Measurements from ENCODE around the gene DEPDC4.
A peak's percentile ranks its signal among the peaks of the same experiment; 100 is the strongest.
"Not testable (repeated sequence)": the region's sequence is repeated elsewhere in the genome, so short reads cannot be mapped to it uniquely, and the experiment has no call there.

The DEPDC4 gene

DNA sequence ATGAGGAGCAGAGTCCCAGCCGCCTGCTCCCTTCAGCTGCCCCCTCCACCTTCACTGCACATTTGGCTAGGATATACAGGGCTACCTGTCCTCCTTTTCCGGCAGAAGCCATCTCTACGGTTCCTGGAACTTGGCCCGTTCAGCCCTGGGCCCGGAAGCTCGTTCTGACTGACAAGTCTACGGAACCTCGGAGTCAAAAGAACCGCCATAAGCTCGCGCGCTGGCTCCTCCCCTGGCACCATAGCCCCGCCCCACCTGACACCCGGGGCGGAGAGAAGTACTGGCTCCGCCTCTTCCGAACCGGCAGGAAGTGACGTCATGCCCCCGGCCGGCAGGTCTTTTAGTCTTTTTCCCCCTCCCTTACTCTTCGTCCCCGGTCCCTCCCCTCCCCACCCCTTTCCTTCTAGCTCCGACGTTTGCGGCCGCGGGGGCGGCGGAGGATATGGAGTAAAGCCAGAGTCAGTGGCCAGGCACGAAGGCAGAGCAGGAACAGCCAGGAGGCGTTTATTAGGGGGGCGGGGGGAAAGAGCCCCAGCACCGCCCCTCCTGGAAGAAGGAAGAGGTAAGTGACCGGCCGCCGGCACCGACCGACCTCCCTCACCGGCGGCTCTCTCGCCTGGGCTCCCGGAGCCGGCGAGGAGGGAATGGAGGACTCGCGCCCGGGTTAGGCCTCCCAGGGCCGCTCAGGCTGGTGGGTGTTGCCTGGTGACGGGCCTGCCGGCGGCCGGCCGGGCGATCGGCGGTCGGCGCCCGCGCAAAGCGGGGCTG is at the start of gene DEPDC4, which contains the start of gene SCYL2:
DEPDC4 (minus strand) TSS at position 245 of the 768 bp plus-strand sequence; CDS start at position 242, 3 bp downstream.
SCYL2 (plus strand) TSS at position 343 of the 768 bp plus-strand sequence. CDS start 15,794 bp downstream, outside the sequence.
- 0 out of 2 replicates have a peak, but pooled peaks cover 10% of the 10 kb centered on the region for H3K4me1 ChIP-seq (ENCODE audit: insufficient read depth, low read length)
- no peaks in the 10 kb centered on the region for H3K9me3 ChIP-seq (ENCODE audit: control insufficient read depth, insufficient read depth, low read length)
- H3K36me3 ChIP-seq (ENCODE audit: insufficient read depth, low read length), result no peaks in the 10 kb centered on the region
- H3K9ac ChIP-seq (ENCODE audit: low read depth, low read length), result peak within 1 kb of the TSS; percentile 77

DNA sequence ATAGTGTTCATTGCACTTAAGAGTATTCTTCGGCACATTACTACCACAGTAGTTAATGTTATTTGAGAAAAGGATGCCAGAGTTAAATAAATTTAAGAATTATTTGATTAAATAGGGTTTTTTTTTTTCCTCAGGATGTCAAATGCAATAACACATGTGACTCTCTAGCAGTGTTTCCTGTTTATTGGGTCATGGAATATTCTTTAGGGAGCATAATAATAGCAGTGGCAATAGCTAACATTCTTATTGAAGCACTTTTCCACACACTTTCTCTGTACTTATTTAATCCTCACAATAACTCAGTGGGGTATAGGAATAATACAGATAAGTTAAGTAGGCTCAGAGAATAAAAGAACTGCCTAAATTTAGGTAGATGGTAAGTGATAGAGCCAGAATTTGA is 44.4 kb upstream of the DEPDC4 start:
- no peaks in the 10 kb centered on the region for H3K9me3 ChIP-seq (ENCODE audit: control insufficient read depth, insufficient read depth, low read length)
- H3K36me3 ChIP-seq (ENCODE audit: insufficient read depth, low read length), result peaks cover 3% of the 10 kb centered on the region
- H3K9ac ChIP-seq (ENCODE audit: low read depth, low read length), result no peak overlapping the region
- H3K4me1 ChIP-seq (ENCODE audit: insufficient read depth, low read length), result no peaks in the 10 kb centered on the region

DNA sequence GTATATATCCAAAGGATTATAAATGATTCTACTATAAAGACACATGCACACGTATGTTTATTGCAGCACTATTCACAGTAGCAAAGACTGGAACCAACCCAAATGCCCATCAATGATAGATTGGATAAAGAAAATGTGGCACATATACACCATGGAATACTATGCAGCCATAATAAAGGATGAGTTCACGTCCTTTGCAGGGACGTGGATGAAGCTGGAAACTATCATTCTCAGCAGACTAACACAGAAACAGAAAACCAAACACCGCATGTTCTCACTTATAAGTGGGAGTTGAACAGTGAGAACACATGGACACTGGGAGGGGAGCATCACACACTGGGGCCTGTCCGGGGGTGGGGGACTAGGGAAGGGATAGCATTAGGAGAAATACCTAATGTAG is 41.3 kb upstream of the DEPDC4 start:
- not testable (repeated sequence) for H3K9me3 ChIP-seq (ENCODE audit: control insufficient read depth, insufficient read depth, low read length); H3K36me3 ChIP-seq (ENCODE audit: insufficient read depth, low read length); H3K4me1 ChIP-seq (ENCODE audit: insufficient read depth, low read length); H3K9ac ChIP-seq (ENCODE audit: low read depth, low read length)

GRCh38 chr12:100304334-100304733 is 37.5 kb upstream of the DEPDC4 start:
- H3K9ac ChIP-seq (ENCODE audit: low read depth, low read length); H3K36me3 ChIP-seq (ENCODE audit: insufficient read depth, low read length); H3K4me1 ChIP-seq (ENCODE audit: insufficient read depth, low read length); H3K9me3 ChIP-seq (ENCODE audit: control insufficient read depth, insufficient read depth, low read length): not testable (repeated sequence)

GRCh38 chr12:100303831-100304230 is 37.0 kb upstream of the DEPDC4 start:
- Histone ChIP-seq H3K9me3 (ENCODE audit: control insufficient read depth, insufficient read depth, low read length) (no peaks in the 10 kb centered on the region; the same call in 1 of the 2 replicates), H3K9ac (ENCODE audit: low read depth, low read length) (no peak overlapping the region), H3K36me3 (ENCODE audit: insufficient read depth, low read length) (peaks cover 7% of the 10 kb centered on the region), H3K4me1 (ENCODE audit: insufficient read depth, low read length) (no peaks in the 10 kb centered on the region)

DNA sequence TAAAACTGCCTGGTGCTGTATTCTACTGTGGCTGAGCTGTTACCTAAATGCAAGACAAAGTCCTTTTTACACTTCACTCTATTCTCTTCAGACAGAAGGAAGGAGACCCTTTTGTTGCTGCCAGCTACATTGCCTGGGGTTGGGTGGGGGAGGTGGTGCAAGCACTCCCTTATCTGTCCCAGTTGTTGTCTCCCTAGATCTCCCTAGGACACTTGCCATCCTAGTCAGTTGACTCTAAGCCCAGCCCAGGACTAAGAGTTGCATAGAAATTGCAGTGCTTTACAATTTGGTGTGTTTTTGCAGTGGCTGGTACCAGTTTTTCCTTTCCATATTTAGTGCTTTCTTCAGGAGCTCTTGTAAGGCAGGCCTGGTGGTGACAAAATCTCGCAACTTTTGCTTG is 35.2 kb upstream of the DEPDC4 start:
- Histone ChIP-seq H3K36me3 (ENCODE audit: insufficient read depth, low read length) (peaks cover 10% of the 10 kb centered on the region), H3K4me1 (ENCODE audit: insufficient read depth, low read length) (no peaks in the 10 kb centered on the region), H3K9me3 (ENCODE audit: control insufficient read depth, insufficient read depth, low read length) (no peaks in the 10 kb centered on the region; the same call in 1 of the 2 replicates), H3K9ac (ENCODE audit: low read depth, low read length) (no peak overlapping the region)

GRCh38 chr12:100295764-100296555 is 29.1 kb upstream of the DEPDC4 start:
- Histone ChIP-seq H3K9me3 (ENCODE audit: control insufficient read depth, insufficient read depth, low read length) (no peaks in the 10 kb centered on the region), H3K4me1 (ENCODE audit: insufficient read depth, low read length) (no peaks in the 10 kb centered on the region), H3K9ac (ENCODE audit: low read depth, low read length) (no peak overlapping the region), H3K36me3 (ENCODE audit: insufficient read depth, low read length) (peaks cover 13% of the 10 kb centered on the region)

GRCh38 chr12:100294366-100294765 is 27.5 kb upstream of the DEPDC4 start:
- H3K9ac ChIP-seq (ENCODE audit: low read depth, low read length); H3K4me1 ChIP-seq (ENCODE audit: insufficient read depth, low read length); H3K9me3 ChIP-seq (ENCODE audit: control insufficient read depth, insufficient read depth, low read length): not testable (repeated sequence)
- H3K36me3 ChIP-seq (ENCODE audit: insufficient read depth, low read length), result peaks cover 13% of the 10 kb centered on the region; the same call in 1 of the 2 replicates

DNA sequence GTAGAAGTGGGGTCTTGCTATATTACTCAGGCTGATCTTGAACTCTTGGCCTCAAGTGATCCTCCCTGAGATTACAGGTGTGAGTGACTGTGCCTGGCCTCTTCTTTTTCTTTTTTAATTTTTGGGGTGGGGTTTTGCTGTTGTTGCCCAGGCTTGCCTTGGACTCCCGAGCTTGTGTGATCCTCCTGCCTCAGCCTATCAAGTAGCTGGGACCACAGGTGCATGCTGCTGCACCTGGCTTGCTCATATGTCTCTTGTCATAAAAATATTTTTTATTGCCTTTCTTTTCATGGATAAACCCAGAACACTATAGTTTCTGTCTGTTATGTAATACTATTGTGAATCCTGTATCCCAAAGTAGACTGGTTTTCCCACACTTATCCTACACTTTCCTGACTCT is 26.1 kb upstream of the DEPDC4 start:
- Histone ChIP-seq H3K36me3 (ENCODE audit: insufficient read depth, low read length) (peaks cover 13% of the 10 kb centered on the region; the same call in 1 of the 2 replicates), H3K9ac (ENCODE audit: low read depth, low read length) (no peak overlapping the region), H3K9me3 (ENCODE audit: control insufficient read depth, insufficient read depth, low read length) (no peaks in the 10 kb centered on the region), H3K4me1 (ENCODE audit: insufficient read depth, low read length) (no peaks in the 10 kb centered on the region)

DNA sequence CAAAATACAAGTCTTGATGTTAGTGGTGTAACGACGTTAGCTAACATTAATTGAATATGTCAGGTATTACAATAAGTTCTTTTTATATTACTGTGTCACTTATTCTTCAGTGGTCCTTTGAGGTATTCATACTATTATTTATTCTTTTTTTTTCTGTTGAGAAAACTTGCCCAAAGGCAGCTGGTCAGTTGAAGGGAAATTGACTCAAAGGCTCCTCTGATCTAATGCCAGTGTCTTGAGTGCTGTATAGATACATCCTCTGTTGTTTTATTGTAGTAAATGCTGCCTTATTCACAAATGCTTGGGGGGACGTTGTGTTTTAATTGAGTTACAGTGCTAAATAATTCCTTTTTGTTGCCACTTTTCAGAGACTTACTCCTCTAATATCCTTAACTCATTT is 23.1 kb upstream of the DEPDC4 start:
- H3K9me3 ChIP-seq (ENCODE audit: control insufficient read depth, insufficient read depth, low read length), result no peaks in the 10 kb centered on the region
- H3K36me3 ChIP-seq (ENCODE audit: insufficient read depth, low read length), result peaks cover 6% of the 10 kb centered on the region; the same call in 1 of the 2 replicates
- no peaks in the 10 kb centered on the region for H3K4me1 ChIP-seq (ENCODE audit: insufficient read depth, low read length)
- no peak overlapping the region for H3K9ac ChIP-seq (ENCODE audit: low read depth, low read length)

DNA sequence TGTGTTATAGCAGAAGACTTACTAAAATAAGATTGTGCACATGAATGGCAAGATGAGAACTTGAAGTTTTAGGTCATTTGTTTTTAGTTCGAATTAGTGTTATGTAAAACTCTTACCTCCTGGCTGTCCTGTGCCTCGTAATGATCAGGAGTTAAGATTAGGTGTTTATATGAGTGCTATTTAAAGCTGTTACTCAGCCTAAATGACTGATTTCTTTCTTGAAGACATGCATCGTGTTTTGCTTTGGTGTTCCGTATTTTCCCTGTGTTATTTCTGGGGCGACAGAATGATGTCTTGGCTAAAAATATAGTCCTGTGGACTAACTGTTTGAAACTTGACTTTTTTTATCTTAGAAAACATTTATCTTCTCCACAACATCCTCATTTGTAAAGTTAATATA is 22.2 kb upstream of the DEPDC4 start:
- Histone ChIP-seq H3K9me3 (ENCODE audit: control insufficient read depth, insufficient read depth, low read length) (no peaks in the 10 kb centered on the region), H3K36me3 (ENCODE audit: insufficient read depth, low read length) (peaks cover 6% of the 10 kb centered on the region; the same call in 1 of the 2 replicates), H3K9ac (ENCODE audit: low read depth, low read length) (no peak overlapping the region), H3K4me1 (ENCODE audit: insufficient read depth, low read length) (no peaks in the 10 kb centered on the region)

GRCh38 chr12:100284556-100284955 is 17.7 kb upstream of the DEPDC4 start:
- not testable (repeated sequence) for H3K9me3 ChIP-seq (ENCODE audit: control insufficient read depth, insufficient read depth, low read length); H3K36me3 ChIP-seq (ENCODE audit: insufficient read depth, low read length); H3K9ac ChIP-seq (ENCODE audit: low read depth, low read length); H3K4me1 ChIP-seq (ENCODE audit: insufficient read depth, low read length)

- no peak overlapping the region for H3K9ac ChIP-seq (ENCODE audit: low read depth, low read length)
- peaks cover 9% of the 10 kb centered on the region; the same call in 1 of the 2 replicates for H3K4me1 ChIP-seq (ENCODE audit: insufficient read depth, low read length)
- H3K36me3 ChIP-seq (ENCODE audit: insufficient read depth, low read length), result no peaks in the 10 kb centered on the region
- no peaks in the 10 kb centered on the region for H3K9me3 ChIP-seq (ENCODE audit: control insufficient read depth, insufficient read depth, low read length)
Observed at GRCh38 chr12:100279607-100280244, 12.8 kb upstream of the DEPDC4 start.

DNA sequence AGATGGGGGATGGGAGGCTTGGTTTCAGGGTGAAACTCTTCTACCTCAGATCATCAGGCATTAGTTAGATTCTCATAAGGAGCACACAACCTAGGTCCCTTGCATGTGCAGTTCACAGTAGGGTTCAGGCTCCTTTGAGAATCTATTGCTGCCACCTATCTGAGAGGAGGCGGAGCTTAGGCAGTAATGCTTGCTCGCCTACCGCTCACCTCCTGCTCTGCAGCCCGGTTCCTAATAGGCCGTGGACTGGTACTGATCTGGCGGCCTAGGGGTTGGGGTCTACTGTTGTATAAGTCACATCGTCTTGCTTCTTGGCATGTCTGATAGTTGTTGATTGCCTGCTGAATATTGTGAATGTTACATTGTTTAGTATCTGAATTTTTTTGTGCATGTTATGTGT is 12.3 kb upstream of the DEPDC4 start:
- Histone ChIP-seq H3K36me3 (ENCODE audit: insufficient read depth, low read length) (no peaks in the 10 kb centered on the region), H3K4me1 (ENCODE audit: insufficient read depth, low read length) (peaks cover 9% of the 10 kb centered on the region; the same call in 1 of the 2 replicates), H3K9me3 (ENCODE audit: control insufficient read depth, insufficient read depth, low read length) (no peaks in the 10 kb centered on the region), H3K9ac (ENCODE audit: low read depth, low read length) (no peak overlapping the region; the same call in 1 of the 2 replicates)

Data from ES-I3 (cell line).